Left renal cortex interstitium (tissue), 4 donors: ENCODE data around the gene C1orf21. TPM values are rescaled to one million over a fixed set of nuclear protein-coding genes. Genes with fewer than 3 reads are reported as not detected.

Experiments used
- DNase-seq, 4 donors: peaks; one replicate each; pipeline ENCODE4 v3.0.0-alpha.2; 2013; ENCODE audit warnings: low read depth in 4 of 4, low spot score in 2 of 4, missing footprints in 1 of 4
- polyA plus RNA-seq, 4 donors: library from polyadenylated mRNA; unstranded; fragments of 120-200 nt; gene quantifications; one replicate each; pipeline ENCODE4 v1.2.1, GENCODE V29; 2013; ENCODE audit not compliant: insufficient read length in 4 of 4

C1orf21 gene
- polyA plus RNA-seq, 4 donors: 30.5 to 39.6 (median 34.7) TPM

- no peak for DNase-seq
Observed at GRCh38 chr1:184479435-184480167, 92.8 kb downstream of the C1orf21 start.

DNA sequence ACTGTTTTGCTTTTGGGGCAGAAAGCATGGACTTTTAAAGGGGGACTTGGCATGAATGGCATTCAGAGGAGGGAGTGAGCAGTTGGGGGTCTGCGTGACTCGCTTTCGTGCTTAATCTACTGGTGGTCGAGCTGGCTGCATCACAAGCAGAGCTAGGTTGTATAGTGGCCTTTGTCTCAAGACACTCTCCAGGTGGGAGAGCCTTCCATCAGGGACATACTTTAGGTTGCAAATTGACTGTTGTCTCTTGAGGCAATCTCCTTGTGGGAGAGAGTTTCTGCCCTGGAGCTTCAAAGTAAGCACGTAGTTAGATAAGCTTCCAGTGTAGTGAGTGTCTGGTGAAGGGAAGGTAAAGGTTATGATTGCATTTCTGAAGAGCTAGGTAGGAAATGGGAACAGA lies 93.9 kb downstream of the C1orf21 start:
- no peak for DNase-seq

DNA sequence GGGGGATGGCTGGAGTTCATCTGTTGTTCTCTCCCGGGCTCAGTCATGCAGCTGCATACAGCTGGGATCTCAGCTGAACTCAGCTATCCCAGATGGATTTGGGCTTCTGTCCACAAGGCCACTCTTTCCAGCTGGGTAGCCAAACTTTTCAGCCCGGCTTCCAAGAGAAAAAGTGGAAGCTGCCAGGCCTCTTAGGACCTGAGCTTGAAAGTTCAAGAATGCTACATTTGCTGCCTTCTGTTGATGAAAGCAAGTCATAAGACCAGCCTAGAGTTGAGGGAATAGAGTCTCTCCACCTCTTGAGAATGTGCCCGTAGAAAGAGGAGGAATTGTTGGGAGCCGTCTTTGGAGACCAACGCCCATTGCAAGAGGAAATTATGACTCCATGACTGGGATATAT lies 95.3 kb downstream of the C1orf21 start:
- DNase-seq: no peak

DNA sequence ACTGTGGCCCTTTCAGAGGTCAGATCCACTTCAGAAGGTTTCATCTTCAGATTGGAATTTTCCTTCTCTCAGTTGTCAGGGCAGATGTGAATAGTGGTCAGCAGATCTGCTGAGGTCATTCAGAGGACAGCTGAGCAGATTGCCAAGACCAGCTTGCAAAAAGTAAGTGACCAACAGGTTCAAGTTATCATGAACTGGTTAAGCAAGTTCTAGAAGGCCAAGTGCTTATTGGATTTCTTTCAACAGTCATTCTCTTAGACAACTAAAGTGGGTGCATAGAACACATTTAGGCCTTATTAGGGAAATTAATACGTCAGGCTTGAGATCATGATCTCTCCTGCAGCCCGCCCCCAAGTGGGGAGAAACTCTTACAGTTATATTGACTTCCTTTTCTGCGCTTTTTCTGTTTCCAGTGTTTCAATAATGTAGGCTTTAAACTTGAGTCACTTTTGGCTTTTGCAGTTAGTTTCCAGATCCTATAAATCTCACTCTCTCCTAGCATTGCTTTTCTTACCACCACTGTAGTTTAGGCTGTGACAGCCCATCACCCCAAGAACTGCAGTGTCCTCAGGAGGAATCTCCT lies 96.4 kb downstream of the C1orf21 start:
- no peak for DNase-seq

DNA sequence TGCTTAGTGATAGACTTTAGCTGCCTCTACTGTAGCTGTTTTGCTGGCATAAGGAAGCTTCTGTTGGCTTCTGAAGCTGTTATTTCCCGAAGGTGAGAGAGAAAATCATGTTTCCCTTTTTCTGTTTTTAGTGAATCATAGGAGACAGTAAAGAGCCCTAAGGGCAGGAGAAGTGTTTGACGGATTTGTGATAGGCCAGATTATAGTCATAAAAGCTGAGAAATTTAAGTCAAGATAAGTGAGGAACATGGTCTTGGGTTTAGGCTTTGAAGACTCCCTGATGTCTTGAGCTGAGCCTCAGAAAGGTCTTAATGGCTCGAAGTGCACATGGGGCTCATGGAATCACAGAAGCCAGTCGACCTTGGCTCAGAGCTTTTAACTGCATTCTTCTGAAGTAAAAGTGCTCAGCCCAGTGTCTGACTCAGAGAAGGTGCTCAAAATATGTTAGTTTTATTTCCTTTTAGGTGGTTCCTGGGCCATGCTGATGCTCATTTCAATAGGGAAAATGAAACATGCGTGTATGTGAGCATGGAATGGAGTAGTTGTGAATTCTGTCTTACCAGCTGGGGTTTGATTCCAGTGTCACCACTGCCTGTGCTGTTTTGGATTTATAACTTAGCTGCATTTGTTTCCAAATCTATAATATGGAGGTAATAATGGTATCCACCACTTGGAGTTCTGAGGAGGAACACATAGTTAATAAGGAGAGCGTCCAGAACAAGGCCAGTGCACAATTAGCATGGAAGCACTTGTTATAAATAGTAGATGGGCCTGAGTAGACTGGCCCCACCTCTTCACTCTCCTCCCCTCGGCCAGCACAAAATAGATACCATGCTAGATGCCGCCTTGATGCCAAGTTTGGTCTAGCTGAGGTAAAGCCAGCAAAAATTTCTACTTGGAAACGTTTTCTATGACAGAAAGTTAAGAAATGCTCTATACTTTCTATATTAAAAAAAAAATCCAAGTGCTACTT lies 99.2 kb downstream of the C1orf21 start:
- no peak for DNase-seq

DNA sequence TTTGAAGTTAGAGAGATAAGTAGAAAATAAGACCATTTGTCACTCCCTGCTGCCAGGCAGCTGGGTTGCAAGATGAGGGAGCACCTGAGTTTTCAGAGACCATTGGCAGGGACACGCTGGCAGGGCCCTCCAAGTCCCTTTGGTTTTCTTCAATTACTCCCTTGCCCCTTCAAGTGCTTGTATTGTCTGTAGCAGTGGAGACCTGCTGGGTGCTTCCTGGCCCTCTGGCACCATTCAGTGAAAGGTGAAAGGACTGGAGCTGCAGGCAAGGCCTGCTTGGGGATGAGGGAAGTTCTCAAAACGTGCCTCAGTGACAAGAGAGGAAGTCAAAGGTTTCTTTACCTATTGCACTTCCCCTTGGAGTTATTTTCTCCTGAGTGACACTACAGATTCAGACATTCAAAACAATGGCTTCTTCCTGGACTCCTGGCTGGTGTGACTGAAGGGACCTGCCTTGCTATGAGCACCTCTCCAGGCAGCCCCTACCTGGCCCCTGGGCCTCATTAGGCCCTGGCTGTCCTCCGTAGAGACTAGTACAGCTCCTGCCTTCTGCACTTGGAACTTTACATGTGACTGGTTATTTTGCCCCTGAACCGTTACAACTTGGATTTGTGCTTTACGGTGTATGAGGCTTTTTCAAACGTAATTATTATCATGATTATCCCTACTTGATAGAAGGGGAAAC lies 100.1 kb downstream of the C1orf21 start:
- DNase-seq: no peak

DNA sequence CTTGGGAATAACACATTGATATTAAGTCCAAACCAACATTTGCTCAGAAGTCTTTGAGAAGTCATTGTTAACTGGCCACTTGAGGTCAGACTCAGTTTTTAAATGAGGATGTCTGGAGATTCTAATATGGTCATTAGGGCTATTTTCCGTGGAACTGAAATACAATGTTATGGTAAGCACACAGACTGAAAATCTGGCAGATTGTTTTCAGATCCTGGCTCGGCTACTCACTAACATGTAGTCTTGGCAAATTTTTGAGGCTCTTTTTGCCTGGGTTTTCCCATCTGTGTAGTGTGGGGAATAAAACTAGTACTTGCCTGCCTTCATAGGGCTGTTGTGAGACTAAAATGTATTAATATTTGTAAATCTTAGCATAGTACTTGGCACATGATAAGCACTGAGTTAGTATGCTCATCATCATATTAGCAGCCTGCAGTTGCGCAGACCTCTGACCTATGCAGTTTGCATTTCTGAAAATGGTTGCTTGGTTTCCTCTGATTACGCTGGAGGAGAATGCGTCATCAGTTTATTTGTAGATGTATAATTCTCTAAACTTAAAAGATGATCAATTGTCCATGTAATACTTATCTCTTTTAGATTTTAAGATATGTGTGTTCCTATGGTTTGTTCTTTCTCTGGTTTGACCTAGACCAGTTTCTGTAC lies 100.8 kb downstream of the C1orf21 start:
- DNase-seq: no peak

DNA sequence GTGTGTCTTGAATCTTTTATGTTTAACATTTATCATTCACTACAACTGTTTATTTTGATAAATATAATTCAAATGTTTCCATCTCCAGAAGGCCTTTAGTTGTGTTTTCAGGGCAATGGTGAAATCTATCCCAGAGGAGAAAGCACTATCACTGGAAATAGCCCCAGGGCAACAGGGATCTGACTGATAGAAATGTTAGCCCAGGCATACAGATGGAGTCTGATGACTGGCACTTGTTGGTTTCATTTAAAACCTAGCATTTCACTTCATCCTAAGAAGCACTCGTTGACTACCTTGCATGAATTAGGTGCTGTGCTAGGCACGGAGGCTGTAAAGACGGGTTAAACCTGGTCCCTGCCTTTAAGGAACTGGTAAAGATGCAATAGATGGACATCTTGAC lies 103.1 kb downstream of the C1orf21 start:
- no peak for DNase-seq

- DNase-seq: no peak
Observed at GRCh38 chr1:184492536-184492935, 105.7 kb downstream of the C1orf21 start.

DNA sequence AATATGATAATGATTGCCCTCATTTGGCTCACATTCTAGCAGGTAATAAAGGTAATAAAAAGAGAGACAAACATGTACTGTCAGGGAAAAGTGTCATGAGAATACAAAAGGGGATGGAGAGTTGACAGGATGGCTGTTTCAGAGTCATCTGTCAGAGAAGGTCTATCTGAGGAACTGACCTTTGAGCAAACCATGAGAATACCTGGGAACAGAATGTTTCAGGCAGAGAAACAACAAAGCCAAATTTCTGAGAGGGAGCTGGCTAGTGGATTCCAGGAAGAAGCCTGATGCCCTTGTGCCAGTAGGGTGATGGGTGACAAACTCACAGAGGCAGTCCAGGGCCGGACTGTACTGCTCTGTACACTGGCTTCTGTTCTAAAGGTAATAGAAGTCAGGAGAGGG lies 107.2 kb downstream of the C1orf21 start:
- no peak for DNase-seq

DNA sequence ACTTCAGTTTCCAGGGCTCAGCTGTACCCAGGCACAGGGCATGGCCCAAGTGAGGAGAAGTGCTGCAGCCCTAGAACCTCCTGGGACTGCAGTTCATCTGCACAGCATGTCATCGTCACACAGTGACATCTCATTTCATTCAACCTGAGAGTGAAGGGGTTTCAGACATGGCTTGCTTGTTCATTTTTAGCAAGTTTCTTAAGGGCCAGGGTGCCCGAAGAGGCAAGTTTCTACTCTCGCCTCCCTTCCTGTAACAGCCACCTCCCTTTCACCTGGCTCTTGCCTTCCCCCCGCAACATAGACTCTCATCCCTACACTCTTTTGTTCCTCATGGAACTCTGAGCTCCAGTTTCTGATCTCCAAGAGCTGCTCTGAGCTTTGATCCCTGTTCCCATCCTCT lies 108.1 kb downstream of the C1orf21 start:
- DNase-seq: no peak

GRCh38 chr1:184497959-184498723 lies 111.3 kb downstream of the C1orf21 start:
- no peak for DNase-seq

DNA sequence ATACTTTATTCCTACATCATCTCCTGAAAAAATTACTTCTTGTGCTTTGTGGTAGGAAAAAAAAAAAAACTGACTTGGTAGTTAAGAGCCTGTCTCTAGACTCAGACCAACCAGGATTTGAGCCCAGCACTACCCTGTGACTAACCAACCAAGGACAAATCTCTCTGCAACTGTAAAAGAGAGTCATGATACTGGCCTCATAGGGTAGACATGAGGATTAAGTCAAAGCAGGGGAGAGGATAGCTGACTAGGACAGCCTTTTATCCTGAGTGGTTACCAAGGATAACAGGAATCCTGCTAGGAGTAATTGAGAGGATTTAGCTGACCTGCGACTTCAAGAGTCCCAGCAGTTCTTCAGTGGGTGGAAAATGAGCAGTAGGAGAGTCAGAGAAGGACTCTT lies 112.8 kb downstream of the C1orf21 start:
- no peak for DNase-seq

- DNase-seq: no peak
Observed at GRCh38 chr1:184502161-184502560, 115.3 kb downstream of the C1orf21 start.

GRCh38 chr1:184503221-184503749 lies 116.5 kb downstream of the C1orf21 start:
- DNase-seq: no peak

GRCh38 chr1:184504040-184504954 lies 117.5 kb downstream of the C1orf21 start:
- DNase-seq: no peak

DNA sequence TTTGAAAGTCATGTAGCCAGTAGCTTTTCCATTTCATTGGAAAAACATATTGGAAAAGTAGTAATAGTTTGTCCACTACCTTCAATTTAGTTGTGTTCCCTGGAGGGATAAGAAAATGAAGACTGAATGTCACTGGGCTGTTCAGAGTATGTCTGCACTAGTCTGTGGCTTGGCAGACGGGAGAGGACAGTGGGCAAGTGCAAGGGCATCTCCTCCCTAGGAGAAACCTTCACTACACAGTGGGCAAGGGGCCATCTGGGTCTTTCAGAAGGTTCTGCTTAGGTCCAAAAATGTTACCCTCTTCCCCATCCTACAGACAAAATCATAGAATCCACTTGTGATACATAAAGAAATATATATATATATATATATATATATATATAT lies 118.1 kb downstream of the C1orf21 start:
- no peak for DNase-seq

GRCh38 chr1:184506481-184506880 lies 119.7 kb downstream of the C1orf21 start:
- no peak for DNase-seq
